Keratinocyte (primary cell): Measurements from ENCODE around the gene SBNO2. TPM values are rescaled to one million over a fixed set of nuclear protein-coding genes. Genes with fewer than 3 reads are reported as not detected.
"Not testable (repeated sequence)": the region's sequence is repeated elsewhere in the genome, so short reads cannot be mapped to it uniquely, and the experiment has no call there.

Experiments used
- DNase-seq: peaks from one replicate; pipeline ENCODE4 v3.0.0-alpha.2; 2011; ENCODE audit warnings: low read depth, missing footprints, low spot score
- FAIRE-seq: peaks from 2 replicates; lab custom pipeline; 2011; peaks lifted over from hg19 to GRCh38; lab: Jason Lieb, UNC
- H2AFZ ChIP-seq: 2 replicates; pipeline ENCODE4 v1.6.0; 2012; ENCODE audit warnings: low read length, control low read depth, inconsistent platforms; ENCODE audit not compliant: control insufficient read depth
- H3K27ac ChIP-seq: 2 replicates; pipeline ENCODE4 v1.5.1; 2011; ENCODE audit warnings: low read length; ENCODE audit not compliant: control insufficient read depth, insufficient read depth
- H3K27me3 ChIP-seq: 3 replicates; pipeline ENCODE4 v1.6.0; 2011; ENCODE audit warnings: low read length; ENCODE audit not compliant: control insufficient read depth, insufficient read depth; ENCODE audit errors: extremely low read depth
- H3K36me3 ChIP-seq, 2 experiments: 2 replicates in 1 of 2; 3 replicates in 1 of 2; pipeline ENCODE4 v1.5.1; 2011; ENCODE audit warnings: low read length in 2 of 2, mild to moderate bottlenecking in 1 of 2; ENCODE audit not compliant: control insufficient read depth in 2 of 2, insufficient read depth in 2 of 2; ENCODE audit errors: extremely low read depth in 1 of 2
- H3K4me1 ChIP-seq: 3 replicates; pipeline ENCODE4 v1.5.1; 2011; ENCODE audit warnings: low read length; ENCODE audit not compliant: control insufficient read depth, insufficient read depth; ENCODE audit errors: extremely low read depth
- H3K4me2 ChIP-seq: 3 replicates; pipeline ENCODE4 v1.6.0; 2011; ENCODE audit warnings: low read depth, low read length; ENCODE audit not compliant: control insufficient read depth, insufficient read depth; ENCODE audit errors: extremely low read depth
- H3K4me3 ChIP-seq, 3 experiments: fragments of 200-600 bp in 1 of 3; sonication (generic) in 1 of 3; 2 replicates in 2 of 3; 3 replicates in 1 of 3; pipeline ENCODE4 v1.5.1; 2011 to 2016; ENCODE audit warnings: low read length in 3 of 3, mild to moderate bottlenecking in 3 of 3, control low read depth in 2 of 3, inconsistent platforms in 1 of 3, low read depth in 1 of 3, mixed read lengths in 1 of 3, mixed run types in 1 of 3, moderate library complexity in 1 of 3; ENCODE audit not compliant: control insufficient read depth in 2 of 3, insufficient read depth in 2 of 3; ENCODE audit errors: extremely low read depth in 1 of 3
- H3K79me2 ChIP-seq: 2 replicates; pipeline ENCODE4 v1.6.0; 2012; ENCODE audit warnings: low read length; ENCODE audit not compliant: control insufficient read depth, insufficient read depth
- H3K9ac ChIP-seq: 3 replicates; pipeline ENCODE4 v1.6.0; 2011; ENCODE audit warnings: low read length; ENCODE audit not compliant: control insufficient read depth, insufficient read depth; ENCODE audit errors: extremely low read depth
- H3K9me1 ChIP-seq: 3 replicates; pipeline ENCODE4 v1.6.0; 2011; ENCODE audit warnings: low read length; ENCODE audit not compliant: control insufficient read depth, insufficient read depth; ENCODE audit errors: extremely low read depth
- H3K9me3 ChIP-seq: 2 replicates; pipeline ENCODE4 v1.5.1; 2012; ENCODE audit warnings: low read depth, low read length; ENCODE audit not compliant: control insufficient read depth
- H4K20me1 ChIP-seq: 3 replicates; pipeline ENCODE4 v1.6.0; 2011; ENCODE audit warnings: low read length; ENCODE audit not compliant: control insufficient read depth, insufficient read depth; ENCODE audit errors: extremely low read depth
- CTCF ChIP-seq, 3 experiments: IDR thresholded peaks in 1 of 3; conservative IDR thresholded peaks in 1 of 3; optimal IDR thresholded peaks in 1 of 3; 2 replicates in 2 of 3; 3 replicates in 1 of 3; pipeline versions ENCODE3 to v1.5.1; 2011; ENCODE audit warnings: low read length in 3 of 3, mild to moderate bottlenecking in 3 of 3, moderate library complexity in 2 of 3, control low read depth in 1 of 3, inconsistent platforms in 1 of 3; ENCODE audit not compliant: insufficient read depth in 2 of 3; ENCODE audit errors: extremely low read depth in 1 of 3
- EZH2 ChIP-seq: IDR thresholded peaks from one replicate; pipeline ENCODE4 v1.6.1; 2012; ENCODE audit warnings: inconsistent platforms, mild to moderate bottlenecking, low read length, moderate library complexity
- dilution Hi-C: fragments of 300-500 bp; cut with MboI; formaldehyde crosslinking; loops from one replicate; pipeline ENCODE4 v1.7.0; 2020; ENCODE audit warnings: low sequenced_read_pairs; ENCODE audit not compliant: extremely low pct_ligation_motif_present
- polyA plus RNA-seq, 5 experiments: library from polyadenylated mRNA; depleted of rRNA in 3 of 5; stranded (reverse) in 3 of 5; stranded (forward) in 1 of 5; unstranded in 1 of 5; fragments of >200 nt; gene quantifications; 1 replicate in 1 of 5; 2 replicates in 3 of 5; 3 replicates in 1 of 5; pipeline versions ENCODE4 v1.2.1 to v1.2.3, GENCODE V29; 2011 to 2012; ENCODE audit warnings: missing spikeins in 2 of 5, low read depth in 1 of 5, low replicate concordance in 1 of 5

SBNO2 gene
- polyA plus RNA-seq, 1 donor (not counting 4 experiments of a cell fraction or from before 2014, with no cell fraction given): 10.9 TPM

- Histone ChIP-seq H3K27ac (peak overlapping the region; percentile 73), H3K79me2 (peaks cover 68% of the 10 kb centered on the region), H3K36me3 (peaks cover 12 to 27% of the 10 kb centered on the region in 2 experiments), H3K9me1 (no peaks in the 10 kb centered on the region), H3K4me2 (peak overlapping the region; percentile 79), H3K27me3 (no peaks in the 10 kb centered on the region), H2AFZ (no peak overlapping the region), H3K9ac (peak overlapping the region; percentile 81), H3K4me1 (peaks cover 19% of the 10 kb centered on the region), H4K20me1 (peaks cover 9% of the 10 kb centered on the region), H3K9me3 (no peaks in the 10 kb centered on the region), H3K4me3 (peak overlapping the region; percentile 73 to 88 (median 73))
- no peak for TF ChIP-seq EZH2
- no peak for TF ChIP-seq CTCF (optimal IDR thresholded peaks at IDR 0.05 in 1 of 3, IDR thresholded peaks at IDR 0.05 in 1 of 3, conservative IDR thresholded peaks at IDR 0.05 in 1 of 3; ENCODE audit: extremely low read depth in 1 of 3, insufficient read depth in 2 of 3, low read length in 3 of 3)
- dilution Hi-C loops: no loop called here
- DNase-seq (no peak), FAIRE-seq (no peak)
These were observed 43.0 kb downstream of the SBNO2 start for GRCh38 chr19:1130771-1131717.

GRCh38 chr19:1129535-1129934, 44.5 kb downstream of the SBNO2 start:
- no peak overlapping the region for H3K27ac ChIP-seq
- FAIRE-seq: no peak

GRCh38 chr19:1129084-1129483, 45.0 kb downstream of the SBNO2 start:
- H3K9me1 ChIP-seq, H3K4me3 ChIP-seq, FAIRE-seq, H4K20me1 ChIP-seq, H2AFZ ChIP-seq, H3K9ac ChIP-seq, H3K27ac ChIP-seq, DNase-seq, dilution Hi-C loops, H3K27me3 ChIP-seq, H3K9me3 ChIP-seq, H3K4me2 ChIP-seq: not testable (repeated sequence)
- H3K36me3 ChIP-seq: peaks cover 14 to 23% of the 10 kb centered on the region in 2 experiments
- peaks cover 55% of the 10 kb centered on the region for H3K79me2 ChIP-seq
- H3K4me1 ChIP-seq: peaks cover 19% of the 10 kb centered on the region

More at GRCh38 chr19:1129535-1129934, 44.5 kb downstream of the SBNO2 start:
- no peak overlapping the region for H3K9ac ChIP-seq
- peaks cover 19% of the 10 kb centered on the region for H3K4me1 ChIP-seq
- DNase-seq: no peak
- dilution Hi-C loops: no loop called here
- no peaks in the 10 kb centered on the region for H3K9me3 ChIP-seq
- H3K9me1 ChIP-seq: no peaks in the 10 kb centered on the region
- H3K79me2 ChIP-seq: peaks cover 59% of the 10 kb centered on the region
- H3K27me3 ChIP-seq: no peaks in the 10 kb centered on the region
- peaks cover 9% of the 10 kb centered on the region for H4K20me1 ChIP-seq
- H3K36me3 ChIP-seq: peaks cover 12 to 22% of the 10 kb centered on the region in 2 experiments
- no peak overlapping the region for H3K4me3 ChIP-seq
- H3K4me2 ChIP-seq: no peak overlapping the region
- no peak overlapping the region for H2AFZ ChIP-seq
- TF ChIP-seq EZH2 (no peak), CTCF (optimal IDR thresholded peaks at IDR 0.05 in 1 of 3, IDR thresholded peaks at IDR 0.05 in 1 of 3, conservative IDR thresholded peaks at IDR 0.05 in 1 of 3; ENCODE audit: extremely low read depth in 1 of 3, insufficient read depth in 2 of 3, low read length in 3 of 3) (no peak)
